GM10248 (cell line): Measurements from ENCODE around the gene RNU6-1.

ENCODE experiments used
- CTCF ChIA-PET: fragments of 300-600 bp; sonication (Branson Sonifier 250); formaldehyde crosslinking; extraction: SDS; loops from one replicate; lab custom pipeline; 2021; ENCODE audit warnings: antibody characterized with exemption; lab: Yijun Ruan, JAX
- POLR2A ChIA-PET: fragments of 350-650 bp; sonication (Branson Sonifier 250); formaldehyde crosslinking; extraction: SDS; loops from one replicate; lab custom pipeline; 2020; ENCODE audit warnings: antibody characterized with exemption; lab: Yijun Ruan, JAX
- DNase-seq: peaks from one replicate; pipeline ENCODE4 v3.0.0; 2012; ENCODE audit errors: extremely low spot score
- TF ChIP-seq, protein P1 (sequence below): IDR thresholded peaks from 2 replicates; pipeline ENCODE4 v1.5.1; 2012; ENCODE audit warnings: mild to moderate bottlenecking, low read depth; ENCODE audit errors: extremely low read depth, missing control alignments, control extremely low read depth

RNU6-1 gene

DNA sequence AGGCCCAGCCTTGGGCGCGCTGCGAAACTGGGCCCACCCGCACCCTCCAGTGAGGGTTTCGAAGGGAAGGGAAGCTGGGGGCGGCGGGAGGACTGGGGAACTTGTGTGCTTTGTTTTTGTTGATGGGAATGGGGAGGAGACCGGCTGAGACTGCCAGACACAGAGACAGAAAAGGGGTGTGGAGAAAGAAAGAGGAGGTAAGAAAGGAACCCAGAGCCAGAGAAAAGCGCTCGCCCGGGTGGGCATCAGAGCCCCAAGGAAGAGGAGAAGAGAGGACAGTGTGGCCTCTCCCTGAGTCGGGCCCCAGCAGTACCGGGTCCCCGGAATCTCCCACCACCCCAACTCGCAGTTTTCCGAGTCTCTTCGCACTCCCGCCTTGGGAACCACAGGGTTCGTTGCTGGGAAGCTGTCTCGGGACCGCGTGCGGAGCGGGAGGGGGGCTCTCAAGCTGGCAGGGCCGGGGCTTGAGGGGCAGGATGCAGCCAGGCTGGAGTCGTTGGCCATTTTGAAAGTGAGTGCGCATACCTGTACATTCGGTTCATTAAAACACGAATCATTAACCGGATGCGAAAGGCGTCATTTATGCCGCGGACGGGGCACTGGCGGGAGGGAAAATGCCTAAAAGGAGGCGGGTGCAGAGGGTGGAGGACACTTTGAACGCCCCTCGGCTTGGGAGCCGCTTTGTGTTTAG lies 11.4 kb downstream of the RNU6-1 start:
- no peak for DNase-seq
- POLR2A ChIA-PET = no interaction called here
- CTCF ChIA-PET = no interaction called here
- TF ChIP-seq, protein P1, sequence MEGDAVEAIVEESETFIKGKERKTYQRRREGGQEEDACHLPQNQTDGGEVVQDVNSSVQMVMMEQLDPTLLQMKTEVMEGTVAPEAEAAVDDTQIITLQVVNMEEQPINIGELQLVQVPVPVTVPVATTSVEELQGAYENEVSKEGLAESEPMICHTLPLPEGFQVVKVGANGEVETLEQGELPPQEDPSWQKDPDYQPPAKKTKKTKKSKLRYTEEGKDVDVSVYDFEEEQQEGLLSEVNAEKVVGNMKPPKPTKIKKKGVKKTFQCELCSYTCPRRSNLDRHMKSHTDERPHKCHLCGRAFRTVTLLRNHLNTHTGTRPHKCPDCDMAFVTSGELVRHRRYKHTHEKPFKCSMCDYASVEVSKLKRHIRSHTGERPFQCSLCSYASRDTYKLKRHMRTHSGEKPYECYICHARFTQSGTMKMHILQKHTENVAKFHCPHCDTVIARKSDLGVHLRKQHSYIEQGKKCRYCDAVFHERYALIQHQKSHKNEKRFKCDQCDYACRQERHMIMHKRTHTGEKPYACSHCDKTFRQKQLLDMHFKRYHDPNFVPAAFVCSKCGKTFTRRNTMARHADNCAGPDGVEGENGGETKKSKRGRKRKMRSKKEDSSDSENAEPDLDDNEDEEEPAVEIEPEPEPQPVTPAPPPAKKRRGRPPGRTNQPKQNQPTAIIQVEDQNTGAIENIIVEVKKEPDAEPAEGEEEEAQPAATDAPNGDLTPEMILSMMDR = no peak

DNA sequence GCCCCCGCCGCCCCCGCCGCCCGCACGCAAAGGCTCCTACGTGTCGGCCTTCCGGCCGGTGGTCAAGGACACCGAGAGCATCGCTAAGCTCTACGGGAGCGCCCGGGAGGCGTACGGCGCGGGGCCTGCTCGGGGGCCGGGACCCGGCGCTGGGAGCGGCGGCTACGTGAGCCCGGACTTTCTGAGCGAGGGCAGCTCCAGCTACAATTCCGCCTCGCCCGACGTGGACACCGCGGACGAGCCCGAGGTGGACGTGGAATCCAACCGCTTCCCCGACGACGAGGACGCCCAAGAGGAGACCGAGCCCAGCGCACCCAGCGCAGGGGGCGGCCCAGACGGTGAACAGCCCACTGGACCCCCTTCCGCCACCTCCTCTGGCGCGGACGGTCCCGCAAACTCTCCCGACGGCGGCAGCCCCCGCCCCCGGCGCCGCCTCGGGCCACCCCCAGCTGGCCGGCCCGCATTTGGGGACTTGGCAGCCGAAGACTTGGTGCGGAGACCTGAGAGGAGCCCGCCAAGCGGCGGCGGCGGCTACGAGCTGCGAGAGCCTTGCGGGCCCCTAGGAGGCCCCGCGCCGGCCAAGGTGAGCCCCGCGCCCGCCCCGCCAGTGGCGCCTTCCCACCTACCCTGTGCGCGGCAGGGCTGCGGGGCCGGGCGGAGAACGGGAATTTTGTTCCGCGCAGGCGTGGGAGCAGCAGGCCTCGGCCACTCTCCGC lies 12.1 kb downstream of the RNU6-1 start:
- ChIA-PET POLR2A (no interaction called here), CTCF (no interaction called here)
- DNase-seq = no peak
- TF ChIP-seq, protein P1 = no peak

DNA sequence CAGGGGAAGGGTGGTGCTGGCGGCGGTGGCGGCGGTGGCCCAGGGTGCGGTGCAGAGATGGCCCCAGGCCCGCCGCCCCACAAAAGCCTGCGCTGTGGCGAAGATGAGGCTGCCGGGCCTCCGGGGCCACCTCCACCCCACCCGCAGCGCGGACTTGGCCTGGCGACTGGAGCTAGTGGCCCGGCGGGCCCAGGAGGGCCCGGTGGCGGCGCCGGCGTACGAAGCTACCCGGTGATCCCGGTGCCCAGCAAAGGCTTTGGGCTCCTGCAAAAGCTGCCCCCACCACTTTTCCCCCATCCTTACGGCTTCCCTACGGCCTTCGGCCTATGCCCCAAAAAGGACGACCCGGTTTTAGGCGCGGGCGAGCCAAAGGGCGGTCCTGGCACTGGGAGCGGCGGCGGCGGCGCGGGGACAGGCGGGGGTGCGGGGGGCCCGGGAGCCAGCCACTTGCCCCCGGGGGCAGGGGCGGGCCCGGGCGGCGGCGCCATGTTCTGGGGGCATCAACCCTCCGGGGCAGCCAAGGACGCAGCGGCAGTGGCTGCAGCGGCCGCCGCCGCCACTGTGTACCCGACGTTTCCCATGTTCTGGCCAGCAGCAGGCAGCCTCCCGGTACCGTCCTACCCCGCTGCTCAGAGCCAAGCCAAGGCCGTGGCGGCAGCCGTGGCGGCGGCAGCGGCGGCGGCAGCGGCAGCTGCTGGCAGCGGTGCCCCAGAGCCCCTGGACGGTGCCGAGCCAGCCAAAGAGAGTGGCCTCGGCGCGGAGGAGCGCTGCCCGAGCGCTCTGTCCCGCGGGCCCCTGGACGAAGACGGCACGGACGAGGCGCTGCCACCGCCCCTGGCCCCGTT lies 12.9 kb downstream of the RNU6-1 start:
- no peak for DNase-seq
- TF ChIP-seq, protein P1 = no peak
- ChIA-PET CTCF (interaction anchor here (1.2 kb wide), 1 partner anchor 369 kb away, joined by 3 read pairs; no protein-coding TSS in a partner anchor), POLR2A (no interaction called here)

DNA sequence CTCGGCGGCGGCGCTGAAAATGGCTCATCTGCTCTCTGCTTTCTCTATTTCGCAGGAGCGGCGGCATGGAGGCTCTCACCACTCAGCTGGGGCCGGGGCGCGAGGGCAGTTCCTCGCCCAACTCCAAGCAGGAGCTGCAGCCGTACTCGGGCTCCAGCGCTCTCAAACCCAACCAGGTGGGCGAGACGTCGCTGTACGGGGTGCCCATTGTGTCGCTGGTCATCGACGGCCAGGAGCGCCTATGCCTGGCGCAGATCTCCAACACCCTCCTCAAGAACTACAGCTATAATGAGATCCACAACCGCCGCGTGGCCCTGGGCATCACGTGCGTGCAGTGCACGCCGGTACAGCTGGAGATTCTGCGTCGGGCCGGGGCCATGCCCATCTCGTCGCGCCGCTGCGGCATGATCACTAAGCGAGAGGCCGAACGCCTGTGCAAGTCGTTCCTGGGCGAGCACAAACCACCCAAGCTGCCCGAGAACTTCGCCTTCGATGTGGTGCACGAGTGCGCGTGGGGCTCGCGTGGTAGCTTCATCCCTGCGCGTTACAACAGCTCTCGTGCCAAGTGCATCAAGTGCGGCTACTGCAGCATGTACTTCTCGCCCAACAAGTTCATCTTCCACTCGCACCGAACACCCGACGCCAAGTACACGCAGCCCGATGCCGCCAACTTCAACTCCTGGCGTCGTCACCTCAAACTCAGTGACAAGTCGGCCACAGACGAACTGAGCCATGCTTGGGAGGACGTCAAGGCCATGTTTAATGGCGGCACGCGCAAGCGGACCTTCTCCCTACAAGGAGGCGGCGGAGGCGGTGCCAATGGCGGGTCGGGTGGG lies 13.7 kb downstream of the RNU6-1 start:
- POLR2A ChIA-PET = no interaction called here
- no peak for DNase-seq
- TF ChIP-seq, protein P1 = no peak
- CTCF ChIA-PET = interaction anchor here (1.2 kb wide), 1 partner anchor 368 kb away, joined by 3 read pairs; no protein-coding TSS in a partner anchor

DNA sequence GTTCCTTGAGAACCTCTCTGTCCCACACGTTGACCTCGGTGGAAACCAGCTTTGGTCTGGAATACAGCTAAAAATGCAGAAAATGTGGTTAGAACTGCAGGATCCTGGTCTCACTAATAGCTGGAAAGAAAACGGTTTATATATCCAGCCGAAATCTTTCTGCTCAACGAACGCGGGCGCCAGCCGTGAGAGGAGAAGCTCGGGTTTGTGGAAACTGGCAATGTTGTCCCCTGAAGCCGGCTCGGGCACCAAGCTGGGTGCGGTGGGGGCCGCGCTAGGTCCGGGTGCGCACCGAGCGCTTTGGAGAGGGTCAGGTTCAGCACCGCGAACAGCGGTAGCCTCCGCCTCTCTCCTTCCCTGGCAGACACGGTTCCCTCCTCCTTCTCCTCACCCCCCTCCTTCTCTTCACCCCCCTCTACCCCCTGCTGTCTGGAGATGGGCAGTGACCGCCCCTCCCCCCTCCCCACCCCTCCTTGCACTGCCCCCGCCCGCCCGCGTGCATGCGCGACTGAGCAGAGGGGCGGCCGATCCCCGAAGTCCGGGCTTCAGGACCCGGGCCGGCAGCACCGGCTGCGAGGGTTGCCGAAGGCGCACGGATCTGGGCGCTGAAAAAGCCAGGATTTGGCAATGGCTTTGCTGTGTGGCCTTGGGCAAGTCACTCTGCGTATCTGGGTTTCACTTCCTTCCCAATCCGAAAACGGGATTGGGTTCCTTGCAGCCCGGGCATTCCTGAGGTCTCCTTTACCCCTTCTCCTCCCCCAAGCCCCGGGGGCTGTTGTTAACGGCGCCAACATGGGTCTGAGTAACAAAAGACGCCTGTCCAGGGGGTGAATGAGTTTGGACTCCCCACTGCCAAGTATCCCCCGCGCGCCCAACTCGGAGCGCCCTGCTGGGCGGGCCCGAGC lies 14.6 kb downstream of the RNU6-1 start, which contains the start of gene SKOR1:
Gene SKOR1, plus strand, starts transcription at position 534 of the 905 bp plus-strand sequence. Its CDS starts 94 bp downstream, at position 628.
- ChIA-PET CTCF (interaction anchor here (1.0 to 2.3 kb wide), 4 partner anchors 11 to 368 kb away, joined by 3 to 7 read pairs (median 4); no protein-coding TSS in a partner anchor), POLR2A (no interaction called here)
- no peak for DNase-seq
- TF ChIP-seq, protein P1 = no peak
